HepG2 (cell line): ENCODE results near the gene MBLAC1. TPM values are rescaled to one million over a fixed set of nuclear protein-coding genes. Genes with fewer than 3 reads are reported as not detected.

Experiments used
- GPBP1L1 ChIP-seq: sonication (generic); formaldehyde crosslinking; IDR thresholded peaks from 2 replicates; pipeline ENCODE4 v1.5.0; 2020; ENCODE audit warnings: mild to moderate bottlenecking, missing genetic modification reagents
- HOXA5 ChIP-seq: sonication (generic); formaldehyde crosslinking; IDR thresholded peaks from 2 replicates; pipeline ENCODE4 v1.4.0; 2020; ENCODE audit warnings: missing genetic modification reagents
- LCORL ChIP-seq, 2 experiments: fragments of 450-650 bp in 1 of 2; sonication (generic) in 1 of 2; formaldehyde crosslinking in 1 of 2; IDR thresholded peaks; 2 replicates each; pipeline versions ENCODE4 v1.5.0 to v1.6.1; 2017 to 2020; ENCODE audit warnings: antibody characterized with exemption in 1 of 2, missing genetic modification reagents in 1 of 2
- MEIS2 ChIP-seq: sonication (generic); formaldehyde crosslinking; IDR thresholded peaks from 2 replicates; pipeline ENCODE4 v1.9.0; 2021; ENCODE audit warnings: mild to moderate bottlenecking, missing genetic modification reagents
- ZBTB38 ChIP-seq: sonication (generic); formaldehyde crosslinking; IDR thresholded peaks from 2 replicates; pipeline ENCODE4 v1.5.1; 2020; ENCODE audit warnings: mild to moderate bottlenecking, missing genetic modification reagents
- ZFP82 ChIP-seq: sonication (generic); formaldehyde crosslinking; IDR thresholded peaks from 2 replicates; pipeline ENCODE4 v1.5.1; 2020; ENCODE audit warnings: mild to moderate bottlenecking, missing genetic modification reagents, borderline replicate concordance
- ZMYM3 ChIP-seq: sonication (generic); formaldehyde crosslinking; IDR thresholded peaks from 2 replicates; pipeline ENCODE4 v1.5.1; 2020; ENCODE audit warnings: mild to moderate bottlenecking, missing genetic modification reagents
- ZNF207 ChIP-seq: fragments of 450-650 bp; IDR thresholded peaks from 2 replicates; pipeline ENCODE4 v1.6.1; 2016; ENCODE audit warnings: antibody characterized with exemption, borderline replicate concordance
- ZNF225 ChIP-seq: sonication (generic); formaldehyde crosslinking; IDR thresholded peaks from 2 replicates; pipeline ENCODE4 v1.4.0; 2020; ENCODE audit warnings: mild to moderate bottlenecking, missing genetic modification reagents
- ZNF251 ChIP-seq: sonication (generic); formaldehyde crosslinking; IDR thresholded peaks from 2 replicates; pipeline ENCODE4 v1.9.0; 2021; ENCODE audit warnings: mild to moderate bottlenecking, missing genetic modification reagents
- ZNF333 ChIP-seq: sonication (generic); formaldehyde crosslinking; IDR thresholded peaks from 2 replicates; pipeline ENCODE4 v1.4.0; 2020; ENCODE audit warnings: mild to moderate bottlenecking, missing genetic modification reagents, borderline replicate concordance
- ZNF501 ChIP-seq: sonication (generic); formaldehyde crosslinking; IDR thresholded peaks from 2 replicates; pipeline ENCODE4 v1.5.1; 2020; ENCODE audit warnings: mild to moderate bottlenecking, moderate library complexity, missing genetic modification reagents
- ZNF749 ChIP-seq: sonication (generic); formaldehyde crosslinking; IDR thresholded peaks from 2 replicates; pipeline ENCODE4 v1.8.0; 2022; ENCODE audit warnings: mild to moderate bottlenecking, missing genetic modification reagents, moderate library complexity, borderline replicate concordance
- ZNF777 ChIP-seq: sonication (generic); formaldehyde crosslinking; IDR thresholded peaks from 2 replicates; pipeline ENCODE4 v1.4.0; 2020; ENCODE audit warnings: missing genetic modification reagents
- polyA plus RNA-seq, 8 experiments: library from polyadenylated mRNA; depleted of rRNA in 3 of 8; stranded (reverse) in 7 of 8; unstranded in 1 of 8; fragments of >200 nt; fragmentation: Illumina TruSeq in 4 of 8; extraction: Trizol in 4 of 8; gene quantifications; 2 replicates each; pipeline versions ENCODE4 v1.2.1 to v1.2.3, GENCODE V29; 2011 to 2016; ENCODE audit warnings: low read depth in 4 of 8, missing spikeins in 1 of 8, mixed read lengths in 1 of 8; ENCODE audit not compliant: insufficient read depth in 1 of 8
- total RNA-seq, 5 experiments: library from RNA; depleted of rRNA; stranded (reverse); fragments of >200 nt; fragmentation: Illumina TruSeq; extraction: Trizol; gene quantifications; 2 replicates each; pipeline ENCODE4 v1.2.3, GENCODE V29; 2016; ENCODE audit warnings: low read depth in 1 of 5
- TF ChIP-seq, protein P1 (sequence below): sonication (generic); formaldehyde crosslinking; IDR thresholded peaks from 2 replicates; pipeline ENCODE4 v1.5.1; 2020; ENCODE audit warnings: mild to moderate bottlenecking, missing genetic modification reagents
- TF ChIP-seq, protein P2 (sequence below): IDR thresholded peaks from 2 replicates; pipeline ENCODE4 v1.6.1; 2016; ENCODE audit warnings: missing biosample characterization, missing genetic modification reagents, low read depth
- TF ChIP-seq, protein P3 (sequence below): sonication (generic); formaldehyde crosslinking; IDR thresholded peaks from 2 replicates; pipeline ENCODE4 v1.8.1; 2023; ENCODE audit warnings: mild to moderate bottlenecking, moderate library complexity, missing genetic modification reagents
- TF ChIP-seq, protein P4 (sequence below): fragments of 450-650 bp; IDR thresholded peaks from 2 replicates; pipeline ENCODE4 v1.6.1; 2017

Gene MBLAC1
- total and polyA plus RNA-seq, 2 of the 13 experiments (the other 11 are each of a cell fraction or from before 2014, with no cell fraction given), result 0.79 to 2.1 TPM

GRCh38 chr7:100126931-100127865 lies at the start of gene MBLAC1 (continued):
- TF ChIP-seq ZFP82 (CRISPR knock-in tag) (peak; percentile 85; the same call in 1 of the 2 replicates), MEIS2 (CRISPR knock-in tag) (no peak; the same call in 1 of the 2 replicates), LCORL (IDR thresholded peaks at IDR 0.05) (no peak), LCORL (CRISPR knock-in tag; IDR thresholded peaks at IDR 0.05) (peak; percentile 57; the same call in 1 of the 2 replicates), ZMYM3 (no peak), ZNF207 (no peak), ZNF501 (CRISPR knock-in tag) (no peak), HOXA5 (peak; percentile 67; the same call in 1 of the 2 replicates), ZBTB38 (CRISPR knock-in tag) (peak; percentile 36; the same call in 1 of the 2 replicates), ZNF777 (CRISPR knock-in tag) (peak; percentile 87), ZNF251 (CRISPR knock-in tag) (no peak), ZNF333 (no peak; the same call in 1 of the 2 replicates), GPBP1L1 (CRISPR knock-in tag) (no peak), ZNF225 (CRISPR knock-in tag) (peak; percentile 86; the same call in 1 of the 2 replicates), ZNF749 (CRISPR knock-in tag) (no peak)
- TF ChIP-seq, protein P1, sequence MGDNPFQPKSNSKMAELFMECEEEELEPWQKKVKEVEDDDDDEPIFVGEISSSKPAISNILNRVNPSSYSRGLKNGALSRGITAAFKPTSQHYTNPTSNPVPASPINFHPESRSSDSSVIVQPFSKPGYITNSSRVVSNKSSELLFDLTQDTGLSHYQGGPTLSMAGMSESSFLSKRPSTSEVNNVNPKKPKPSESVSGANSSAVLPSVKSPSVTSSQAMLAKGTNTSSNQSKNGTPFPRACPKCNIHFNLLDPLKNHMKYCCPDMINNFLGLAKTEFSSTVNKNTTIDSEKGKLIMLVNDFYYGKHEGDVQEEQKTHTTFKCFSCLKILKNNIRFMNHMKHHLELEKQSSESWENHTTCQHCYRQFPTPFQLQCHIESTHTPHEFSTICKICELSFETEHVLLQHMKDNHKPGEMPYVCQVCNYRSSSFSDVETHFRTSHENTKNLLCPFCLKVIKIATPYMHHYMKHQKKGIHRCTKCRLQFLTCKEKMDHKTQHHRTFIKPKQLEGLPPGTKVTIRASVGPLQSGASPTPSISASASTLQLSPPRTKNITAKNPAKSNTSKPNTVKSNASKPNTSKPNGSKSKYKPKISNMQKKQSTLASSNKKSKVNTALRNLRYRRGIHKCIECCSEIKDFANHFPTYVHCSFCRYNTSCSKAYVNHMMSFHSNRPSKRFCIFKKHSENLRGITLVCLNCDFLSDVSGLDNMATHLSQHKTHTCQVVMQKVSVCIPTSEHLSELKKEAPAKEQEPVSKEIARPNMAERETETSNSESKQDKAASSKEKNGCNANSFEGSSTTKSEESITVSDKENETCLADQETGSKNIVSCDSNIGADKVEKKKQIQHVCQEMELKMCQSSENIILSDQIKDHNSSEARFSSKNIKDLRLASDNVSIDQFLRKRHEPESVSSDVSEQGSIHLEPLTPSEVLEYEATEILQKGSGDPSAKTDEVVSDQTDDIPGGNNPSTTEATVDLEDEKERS, result no peak
- TF ChIP-seq, protein P2, sequence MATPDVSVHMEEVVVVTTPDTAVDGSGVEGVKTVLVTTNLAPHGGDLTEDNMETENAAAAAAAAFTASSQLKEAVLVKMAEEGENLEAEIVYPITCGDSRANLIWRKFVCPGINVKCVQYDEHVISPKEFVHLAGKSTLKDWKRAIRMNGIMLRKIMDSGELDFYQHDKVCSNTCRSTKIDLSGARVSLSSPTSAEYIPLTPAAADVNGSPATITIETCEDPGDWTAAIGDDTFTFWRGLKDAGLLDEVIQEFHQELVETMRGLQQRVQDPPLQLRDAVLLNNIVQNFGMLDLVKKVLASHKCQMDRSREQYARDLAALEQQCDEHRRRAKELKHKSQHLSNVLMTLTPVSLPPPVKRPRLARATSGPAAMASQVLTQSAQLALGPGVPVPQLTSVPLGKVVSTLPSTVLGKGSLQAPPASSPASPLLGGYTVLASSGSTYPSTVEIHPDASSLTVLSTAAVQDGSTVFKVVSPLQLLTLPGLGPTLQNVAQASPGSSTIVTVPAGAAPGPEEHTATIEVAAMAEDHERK (CRISPR knock-in tag), result peak; percentile 66; the same call in 1 of the 2 replicates
- TF ChIP-seq, protein P3, sequence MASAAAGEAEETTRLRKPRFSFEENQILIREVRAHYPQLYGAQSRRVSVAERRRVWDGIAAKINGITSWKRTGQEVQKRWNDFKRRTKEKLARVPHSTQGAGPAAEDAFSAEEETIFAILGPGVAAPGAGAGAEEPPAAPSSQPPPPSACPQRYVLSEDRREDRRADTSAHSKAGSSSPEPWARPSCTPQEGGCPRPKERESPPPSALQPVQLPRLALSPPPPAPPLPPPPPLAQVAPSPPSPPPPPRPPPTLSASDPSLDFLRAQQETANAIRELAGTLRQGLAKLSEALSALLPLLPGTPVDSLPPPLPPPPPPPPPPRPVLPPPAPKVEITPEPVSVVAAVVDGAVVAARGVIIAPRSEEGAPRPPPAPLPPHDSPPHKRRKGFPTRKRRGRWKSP, result peak; percentile 63; the same call in 1 of the 2 replicates
- TF ChIP-seq, protein P4, sequence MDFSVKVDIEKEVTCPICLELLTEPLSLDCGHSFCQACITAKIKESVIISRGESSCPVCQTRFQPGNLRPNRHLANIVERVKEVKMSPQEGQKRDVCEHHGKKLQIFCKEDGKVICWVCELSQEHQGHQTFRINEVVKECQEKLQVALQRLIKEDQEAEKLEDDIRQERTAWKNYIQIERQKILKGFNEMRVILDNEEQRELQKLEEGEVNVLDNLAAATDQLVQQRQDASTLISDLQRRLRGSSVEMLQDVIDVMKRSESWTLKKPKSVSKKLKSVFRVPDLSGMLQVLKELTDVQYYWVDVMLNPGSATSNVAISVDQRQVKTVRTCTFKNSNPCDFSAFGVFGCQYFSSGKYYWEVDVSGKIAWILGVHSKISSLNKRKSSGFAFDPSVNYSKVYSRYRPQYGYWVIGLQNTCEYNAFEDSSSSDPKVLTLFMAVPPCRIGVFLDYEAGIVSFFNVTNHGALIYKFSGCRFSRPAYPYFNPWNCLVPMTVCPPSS, result no peak
